Measurements from ENCODE around the gene SRA1.

DNA sequence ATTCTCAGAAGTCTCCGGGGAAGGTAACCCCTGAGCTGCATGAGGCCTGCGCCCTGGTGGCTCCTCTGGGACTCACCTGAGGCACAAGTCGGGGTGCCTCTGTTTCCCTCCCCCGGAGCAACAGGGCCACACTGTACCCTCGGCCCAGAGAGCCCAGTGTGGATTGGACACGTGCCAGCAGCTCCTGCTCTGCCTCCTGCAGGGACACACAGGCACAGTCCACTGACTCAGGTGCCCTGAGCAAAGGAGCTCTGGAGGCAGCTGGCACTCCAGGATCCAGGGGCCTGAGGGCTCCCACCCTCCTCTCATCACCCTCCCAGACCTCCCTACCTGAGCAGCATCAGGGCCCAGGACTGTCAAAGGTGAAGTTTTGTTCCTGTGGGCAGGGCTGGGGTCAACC, 36.9 kb upstream of the SRA1 start:
- TF ChIP-seq, protein P1, sequence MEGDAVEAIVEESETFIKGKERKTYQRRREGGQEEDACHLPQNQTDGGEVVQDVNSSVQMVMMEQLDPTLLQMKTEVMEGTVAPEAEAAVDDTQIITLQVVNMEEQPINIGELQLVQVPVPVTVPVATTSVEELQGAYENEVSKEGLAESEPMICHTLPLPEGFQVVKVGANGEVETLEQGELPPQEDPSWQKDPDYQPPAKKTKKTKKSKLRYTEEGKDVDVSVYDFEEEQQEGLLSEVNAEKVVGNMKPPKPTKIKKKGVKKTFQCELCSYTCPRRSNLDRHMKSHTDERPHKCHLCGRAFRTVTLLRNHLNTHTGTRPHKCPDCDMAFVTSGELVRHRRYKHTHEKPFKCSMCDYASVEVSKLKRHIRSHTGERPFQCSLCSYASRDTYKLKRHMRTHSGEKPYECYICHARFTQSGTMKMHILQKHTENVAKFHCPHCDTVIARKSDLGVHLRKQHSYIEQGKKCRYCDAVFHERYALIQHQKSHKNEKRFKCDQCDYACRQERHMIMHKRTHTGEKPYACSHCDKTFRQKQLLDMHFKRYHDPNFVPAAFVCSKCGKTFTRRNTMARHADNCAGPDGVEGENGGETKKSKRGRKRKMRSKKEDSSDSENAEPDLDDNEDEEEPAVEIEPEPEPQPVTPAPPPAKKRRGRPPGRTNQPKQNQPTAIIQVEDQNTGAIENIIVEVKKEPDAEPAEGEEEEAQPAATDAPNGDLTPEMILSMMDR (IDR thresholded peaks at IDR 0.05; ENCODE audit: low read depth, low read length), result no peak
- TF ChIP-seq EZH2phosphoT487 (IDR thresholded peaks at IDR 0.05; ENCODE audit: low read depth), result no peak

Measured in OCI-LY3 (cell line).